AG04450 (cell line): ENCODE results near the gene PLPP1. TPM values are rescaled to one million over a fixed set of nuclear protein-coding genes. Genes with fewer than 3 reads are reported as not detected.

ENCODE experiments used
- CTCF ChIA-PET: fragments of 300-600, 350-600 bp; formaldehyde crosslinking; extraction: SDS; loops from one replicate; lab custom pipeline; 2022; ENCODE audit warnings: antibody characterized with exemption, inconsistent platforms; lab: Charles Lee
- POLR2A ChIA-PET: fragments of 350-600 bp; formaldehyde crosslinking; extraction: SDS; loops from one replicate; lab custom pipeline; 2021; ENCODE audit warnings: antibody characterized with exemption, inconsistent platforms; lab: Yijun Ruan, JAX
- DNase-seq: peaks from one replicate; pipeline ENCODE4 v3.0.0-alpha.2; 2011; ENCODE audit warnings: low read depth, low spot score
- H3K27ac ChIP-seq: one replicate; pipeline ENCODE4 v1.5.1; 2012; ENCODE audit warnings: low read depth, low read length, control low read depth
- H3K27me3 ChIP-seq: one replicate; pipeline ENCODE4 v1.6.0; 2012; ENCODE audit warnings: low read length; ENCODE audit not compliant: control insufficient read depth, insufficient read depth
- H3K4me3 ChIP-seq: 2 replicates; pipeline ENCODE4 v1.5.1; 2011; ENCODE audit warnings: mild to moderate bottlenecking, low read depth, low read length, control low read depth
- H3K9me3 ChIP-seq: 2 replicates; pipeline ENCODE4 v1.5.1; 2012; ENCODE audit warnings: low read length; ENCODE audit not compliant: control insufficient read depth, insufficient read depth
- polyA plus RNA-seq: library from polyadenylated mRNA; depleted of rRNA; stranded (reverse); fragments of >200 nt; gene quantifications from 2 replicates; pipeline ENCODE4 v1.2.3, GENCODE V29; 2011
- TF ChIP-seq, protein P1 (sequence below): IDR thresholded peaks from 2 replicates; pipeline ENCODE4 v1.5.1; 2011; ENCODE audit warnings: low read depth, low read length, control low read depth, inconsistent platforms

Gene PLPP1
- polyA plus RNA-seq, 1 experiment = 54.9 TPM

DNA sequence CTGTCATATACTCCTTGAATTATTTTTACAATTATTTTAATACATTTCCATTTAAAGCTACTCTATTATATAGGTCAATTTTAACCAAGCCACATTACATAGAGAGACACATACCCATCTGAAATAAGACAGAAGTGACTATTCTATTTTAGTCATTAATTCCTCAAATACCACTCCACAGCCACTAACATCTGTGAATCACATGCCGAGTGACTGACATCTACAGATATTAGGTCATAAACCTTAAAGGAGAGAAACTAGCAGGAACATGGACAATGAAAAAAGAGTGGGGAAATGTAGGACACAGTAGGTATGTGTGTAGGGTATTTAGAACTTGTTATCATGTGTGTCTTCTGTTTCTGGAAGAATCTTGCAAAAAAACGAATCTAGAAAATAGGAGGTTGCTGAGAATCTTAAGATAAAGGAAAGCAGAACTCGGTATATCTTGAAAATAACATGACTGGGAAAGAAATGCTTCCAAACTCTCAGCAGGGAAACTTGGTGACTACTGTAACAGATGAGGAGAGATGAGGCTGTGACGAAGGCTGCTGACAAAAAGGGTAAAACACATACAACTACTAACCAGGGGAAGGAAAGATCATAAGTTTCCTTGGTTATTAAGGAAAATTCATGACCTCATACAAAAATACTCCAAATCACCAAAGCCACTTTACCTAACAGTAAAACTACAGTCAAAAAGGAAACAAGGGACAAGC lies 84.6 kb downstream of the PLPP1 start:
- H3K27ac ChIP-seq = no peak overlapping the region
- POLR2A ChIA-PET = no interaction called here

DNA sequence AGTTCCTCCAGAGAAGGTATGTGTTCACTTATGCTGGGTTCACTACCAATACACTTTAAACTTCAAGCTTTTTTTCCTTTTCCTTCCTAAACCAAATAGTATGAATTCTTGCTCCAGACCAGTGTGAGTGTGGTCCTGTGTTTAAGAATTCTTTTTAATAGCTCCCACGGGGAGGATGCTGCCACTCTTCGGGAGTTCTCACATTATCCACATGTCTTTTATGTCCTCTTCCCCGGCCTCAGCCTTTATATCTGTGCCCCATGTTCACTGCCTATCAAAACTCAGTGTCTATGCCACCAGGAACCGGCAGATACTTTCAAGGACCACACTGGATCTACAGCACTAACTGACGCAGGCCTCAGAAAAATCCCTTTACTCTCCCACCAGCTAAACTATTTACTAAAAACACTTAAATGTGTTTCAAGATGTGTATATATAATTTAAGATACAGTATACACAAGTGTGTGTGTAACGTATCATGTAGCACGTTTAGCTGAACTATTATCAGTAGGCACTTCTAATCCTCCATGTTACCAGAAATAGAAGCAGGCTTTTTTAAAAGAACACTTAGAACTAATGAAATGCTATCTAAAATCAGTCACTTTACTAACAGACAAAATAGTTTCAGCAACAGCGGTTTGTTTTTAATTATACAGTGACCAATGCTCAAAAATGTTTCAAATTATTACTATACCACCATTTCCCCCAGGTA lies 88.0 kb downstream of the PLPP1 start:
- TF ChIP-seq, protein P1, sequence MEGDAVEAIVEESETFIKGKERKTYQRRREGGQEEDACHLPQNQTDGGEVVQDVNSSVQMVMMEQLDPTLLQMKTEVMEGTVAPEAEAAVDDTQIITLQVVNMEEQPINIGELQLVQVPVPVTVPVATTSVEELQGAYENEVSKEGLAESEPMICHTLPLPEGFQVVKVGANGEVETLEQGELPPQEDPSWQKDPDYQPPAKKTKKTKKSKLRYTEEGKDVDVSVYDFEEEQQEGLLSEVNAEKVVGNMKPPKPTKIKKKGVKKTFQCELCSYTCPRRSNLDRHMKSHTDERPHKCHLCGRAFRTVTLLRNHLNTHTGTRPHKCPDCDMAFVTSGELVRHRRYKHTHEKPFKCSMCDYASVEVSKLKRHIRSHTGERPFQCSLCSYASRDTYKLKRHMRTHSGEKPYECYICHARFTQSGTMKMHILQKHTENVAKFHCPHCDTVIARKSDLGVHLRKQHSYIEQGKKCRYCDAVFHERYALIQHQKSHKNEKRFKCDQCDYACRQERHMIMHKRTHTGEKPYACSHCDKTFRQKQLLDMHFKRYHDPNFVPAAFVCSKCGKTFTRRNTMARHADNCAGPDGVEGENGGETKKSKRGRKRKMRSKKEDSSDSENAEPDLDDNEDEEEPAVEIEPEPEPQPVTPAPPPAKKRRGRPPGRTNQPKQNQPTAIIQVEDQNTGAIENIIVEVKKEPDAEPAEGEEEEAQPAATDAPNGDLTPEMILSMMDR = no peak
- no peak overlapping the region for H3K27ac ChIP-seq
- POLR2A ChIA-PET = no interaction called here
- CTCF ChIA-PET = interaction anchor here (0.7 kb wide), 1 partner anchor 245 kb away, joined by 3 read pairs; no protein-coding TSS in a partner anchor
- H3K9me3 ChIP-seq = no peaks in the 10 kb centered on the region
- no peak for DNase-seq
- no peak overlapping the region for H3K4me3 ChIP-seq
- H3K27me3 ChIP-seq = no peaks in the 10 kb centered on the region

More for the DNA sequence above, 84.6 kb downstream of the PLPP1 start:
- H3K4me3 ChIP-seq = no peak overlapping the region
- TF ChIP-seq, protein P1 = no peak
- no peaks in the 10 kb centered on the region for H3K27me3 ChIP-seq
- no peak for DNase-seq
- CTCF ChIA-PET = no interaction called here
- no peaks in the 10 kb centered on the region for H3K9me3 ChIP-seq

DNA sequence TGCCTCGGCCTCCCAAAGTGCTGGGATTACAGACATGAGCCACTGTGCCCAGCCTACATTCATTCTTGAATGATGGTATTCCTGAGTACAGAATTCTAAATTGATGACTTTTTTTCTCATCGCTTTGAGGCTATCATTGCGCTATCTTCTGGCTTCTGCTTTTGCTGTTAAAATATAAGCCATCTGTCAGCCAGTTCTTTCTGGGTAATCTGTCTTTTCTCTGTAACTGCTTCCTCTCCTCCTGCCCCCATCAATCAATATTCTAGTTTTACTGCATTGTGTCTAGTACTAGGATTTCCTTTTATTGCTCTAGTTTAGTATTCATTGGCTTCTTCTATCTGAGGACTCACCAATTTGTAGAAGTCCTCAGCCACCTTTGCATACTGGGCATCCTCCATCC lies 89.0 kb downstream of the PLPP1 start:
- Histone ChIP-seq H3K9me3 (no peaks in the 10 kb centered on the region), H3K27ac (no peak overlapping the region), H3K27me3 (no peaks in the 10 kb centered on the region), H3K4me3 (no peak overlapping the region)
- DNase-seq = no peak
- TF ChIP-seq, protein P1 = no peak
- CTCF ChIA-PET = interaction anchor here (1.2 kb wide), 1 partner anchor 11 kb away, joined by 3 read pairs; no protein-coding TSS in a partner anchor
- POLR2A ChIA-PET = no interaction called here

DNA sequence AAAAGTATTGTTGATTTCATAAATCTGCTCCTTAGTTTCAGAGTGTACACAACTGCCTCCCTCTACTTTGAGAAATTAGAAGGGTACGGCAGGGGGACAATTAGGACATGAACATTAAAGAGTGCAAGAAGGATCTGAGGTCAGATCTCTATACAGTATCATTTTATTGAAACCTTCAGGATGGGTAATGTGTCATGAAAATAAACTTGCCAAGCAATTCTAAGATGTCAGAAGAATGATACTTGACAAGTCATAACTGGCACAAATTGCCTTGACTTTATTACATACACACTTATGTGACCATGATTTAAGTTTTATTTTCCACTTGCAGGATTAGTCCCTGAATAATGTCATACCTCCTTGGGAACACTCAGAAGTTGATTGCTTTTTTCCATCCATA lies 92.8 kb downstream of the PLPP1 start:
- no peak for DNase-seq
- TF ChIP-seq, protein P1 = no peak
- Histone ChIP-seq H3K4me3 (no peak overlapping the region), H3K27ac (no peak overlapping the region), H3K9me3 (no peaks in the 10 kb centered on the region), H3K27me3 (no peaks in the 10 kb centered on the region)
- ChIA-PET POLR2A (no interaction called here), CTCF (no interaction called here)
